CD4-positive, alpha-beta T cell (primary cell): ENCODE measurements around the gene CCDC110. TPM values are rescaled to one million over a fixed set of nuclear protein-coding genes. Genes with fewer than 3 reads are reported as not detected.

Source experiments
- ATAC-seq: fragments of 200-7000 bp; cut with Tn5 transposase; one replicate; pipeline ENCODE4 v1.10.0; 2022; ENCODE audit warnings: mild to moderate bottlenecking; ENCODE audit not compliant: poor library complexity
- CTCF ChIA-PET: fragments of 350-600 bp; sonication (Branson Sonifier 250); formaldehyde crosslinking; loops from one replicate; lab custom pipeline; 2021; ENCODE audit warnings: antibody characterized with exemption, inconsistent platforms; lab: Charles Lee
- POLR2A ChIA-PET: fragments of 350-600 bp; sonication (Branson Sonifier 250); formaldehyde crosslinking; loops from one replicate; lab custom pipeline; 2021; ENCODE audit warnings: antibody characterized with exemption, inconsistent platforms; lab: Charles Lee
- DNase-seq, 14 experiments: peaks; one replicate each; pipeline ENCODE4 v3.0.0-alpha.2; 2013 to 2020; ENCODE audit warnings: mixed read lengths in 2 of 14
- H3K27ac ChIP-seq, 2 donors: one replicate each; pipeline versions ENCODE4 v1.5.1 to v1.7.0; 2013; ENCODE audit warnings: low read length in 2 of 2, low read depth in 1 of 2, mild to moderate bottlenecking in 1 of 2
- H3K27me3 ChIP-seq, 2 experiments: 1 replicate in 1 of 2; 2 replicates in 1 of 2; pipeline versions ENCODE4 v1.6.1 to v1.7.0; 2013; ENCODE audit warnings: low read length in 2 of 2, control low read depth in 1 of 2, mild to moderate bottlenecking in 1 of 2, moderate library complexity in 1 of 2; ENCODE audit not compliant: insufficient read depth in 2 of 2, control insufficient read depth in 1 of 2
- H3K36me3 ChIP-seq: one replicate; pipeline ENCODE4 v1.6.1; 2013; ENCODE audit warnings: low read length, control low read depth; ENCODE audit not compliant: insufficient read depth
- H3K4me1 ChIP-seq: one replicate; pipeline ENCODE4 v1.6.1; 2013; ENCODE audit warnings: low read length, control low read depth; ENCODE audit not compliant: insufficient read depth
- H3K4me3 ChIP-seq: one replicate; pipeline ENCODE4 v1.5.1; 2013; ENCODE audit warnings: mild to moderate bottlenecking, low read length, moderate library complexity
- H3K9me3 ChIP-seq, 2 experiments: 1 replicate in 1 of 2; 2 replicates in 1 of 2; pipeline versions ENCODE4 v1.6.1 to v1.7.0; 2013; ENCODE audit warnings: low read length in 2 of 2, mild to moderate bottlenecking in 2 of 2, control low read depth in 1 of 2, moderate library complexity in 1 of 2; ENCODE audit not compliant: control insufficient read depth in 1 of 2, insufficient read depth in 1 of 2
- H3K27ac Mint-ChIP-seq: one replicate; pipeline ENCODE4 v1.8.0; 2020; ENCODE audit warnings: mixed read lengths
- H3K27me3 Mint-ChIP-seq: one replicate; pipeline ENCODE4 v1.8.0; 2021; ENCODE audit warnings: mixed read lengths
- H3K36me3 Mint-ChIP-seq: one replicate; pipeline ENCODE4 v1.8.0; 2021; ENCODE audit warnings: low read depth, mixed read lengths
- H3K4me1 Mint-ChIP-seq: one replicate; pipeline ENCODE4 v1.8.0; 2021; ENCODE audit warnings: low read depth, mixed read lengths
- H3K4me3 Mint-ChIP-seq: one replicate; pipeline ENCODE4 v1.8.0; 2020; ENCODE audit warnings: mild to moderate bottlenecking, mixed read lengths
- H3K9me3 Mint-ChIP-seq: one replicate; pipeline ENCODE4 v1.8.0; 2020; ENCODE audit warnings: mixed read lengths
- CTCF ChIP-seq: fragments of 200-600 bp; IDR thresholded peaks from one replicate; pipeline ENCODE4 v1.8.0; 2022; ENCODE audit warnings: antibody characterized with exemption, mild to moderate bottlenecking
- intact Hi-C, 2 experiments: fragments of 100-400 bp; cut with DNase I in 1 of 2; cut with micrococcal nuclease in 1 of 2; formaldehyde crosslinking; loops; one replicate each; pipeline versions ENCODE4 v1.15.1 to v1.9.0; 2023 to 2025; cut with DNase I, micrococcal nuclease
- total RNA-seq, 174 experiments: library from RNA in 2 of 174; stranded (reverse) in 2 of 174; gene quantifications; one replicate each; pipeline ENCODE4 v1.2.3 and lab custom pipeline; 2021 to 2026

Gene CCDC110
- total RNA-seq, 2 experiments from 2014 or later = 0.34 to 0.36 TPM

GRCh38 chr4:185412412-185412811 is 59.1 kb downstream of the CCDC110 start:
- DNase-seq (no peak), ATAC-seq (no peak)
- no peak overlapping the region for H3K4me3 ChIP-seq
- H3K27me3 ChIP-seq = no peaks in the 10 kb centered on the region
- ChIA-PET CTCF (interaction anchor here (0.6 kb wide), 1 partner anchor 1104 kb away, joined by 4 read pairs; no protein-coding TSS in a partner anchor), POLR2A (interaction anchor here (0.8 to 3.2 kb wide), 2 partner anchors 9 to 16 kb away, joined by 3 to 7 read pairs; partner anchors contain the start of genes ANKRD37 and LRP2BP)
- no peak overlapping the region for H3K27ac ChIP-seq
- TF ChIP-seq CTCF = no peak
- no peaks in the 10 kb centered on the region for H3K9me3 ChIP-seq
- intact Hi-C loops = no loop called here
- Mint-ChIP-seq H3K27ac (no peak overlapping the region), H3K36me3 (peaks cover 77% of the 10 kb centered on the region), H3K4me3 (no peak overlapping the region), H3K27me3 (no peaks in the 10 kb centered on the region), H3K9me3 (no peaks in the 10 kb centered on the region), H3K4me1 (no peaks in the 10 kb centered on the region)
- H3K36me3 ChIP-seq = peaks cover 61% of the 10 kb centered on the region
- no peaks in the 10 kb centered on the region for H3K4me1 ChIP-seq

GRCh38 chr4:185411849-185412248 is 59.7 kb downstream of the CCDC110 start:
- Mint-ChIP-seq H3K27me3 (no peaks in the 10 kb centered on the region), H3K4me1 (no peaks in the 10 kb centered on the region), H3K36me3 (peaks cover 71% of the 10 kb centered on the region), H3K9me3 (no peaks in the 10 kb centered on the region), H3K4me3 (no peak overlapping the region), H3K27ac (no peak overlapping the region)
- H3K4me1 ChIP-seq = no peaks in the 10 kb centered on the region
- POLR2A ChIA-PET = interaction anchor here (0.8 to 3.2 kb wide), 2 partner anchors 9 to 15 kb away, joined by 3 to 7 read pairs; partner anchors contain the start of genes ANKRD37 and LRP2BP
- CTCF ChIA-PET = no interaction called here
- no peak for ATAC-seq
- H3K9me3 ChIP-seq = no peaks in the 10 kb centered on the region
- no peak for TF ChIP-seq CTCF
- H3K4me3 ChIP-seq = no peak overlapping the region
- no peak for DNase-seq
- H3K36me3 ChIP-seq = peaks cover 55% of the 10 kb centered on the region
- intact Hi-C loops = no loop called here
- no peak overlapping the region for H3K27ac ChIP-seq
- no peaks in the 10 kb centered on the region for H3K27me3 ChIP-seq

GRCh38 chr4:185408432-185408831 is 63.1 kb downstream of the CCDC110 start:
- Mint-ChIP-seq H3K36me3 (peaks cover 64% of the 10 kb centered on the region), H3K4me1 (no peaks in the 10 kb centered on the region), H3K4me3 (no peak overlapping the region), H3K27me3 (no peaks in the 10 kb centered on the region), H3K9me3 (no peaks in the 10 kb centered on the region), H3K27ac (no peak overlapping the region)
- no peaks in the 10 kb centered on the region for H3K9me3 ChIP-seq
- POLR2A ChIA-PET = no interaction called here
- intact Hi-C loops = no loop called here
- peaks cover 47% of the 10 kb centered on the region for H3K36me3 ChIP-seq
- DNase-seq = no peak
- ATAC-seq = no peak
- no peaks in the 10 kb centered on the region for H3K4me1 ChIP-seq
- H3K27ac ChIP-seq = no peak overlapping the region
- CTCF ChIA-PET = no interaction called here
- no peak for TF ChIP-seq CTCF
- H3K4me3 ChIP-seq = no peak overlapping the region
- H3K27me3 ChIP-seq = no peaks in the 10 kb centered on the region
